GM12872 (cell line): ENCODE results near the gene MRPS16.

Source experiments
- CTCF ChIP-seq: IDR thresholded peaks from 3 replicates; pipeline ENCODE4 v1.5.1; 2011; ENCODE audit warnings: low read depth, mild to moderate bottlenecking, low read length, moderate library complexity; ENCODE audit not compliant: insufficient read depth

Gene MRPS16

GRCh38 chr10:73263693-73264347 is 11.4 kb upstream of the MRPS16 start:
- TF ChIP-seq CTCF, result peak; percentile 47; the same call in 2 of the 3 replicates

GRCh38 chr10:73262880-73263555 is 10.6 kb upstream of the MRPS16 start:
- no peak for TF ChIP-seq CTCF

- TF ChIP-seq CTCF, result no peak
These were observed 9.8 kb upstream of the MRPS16 start for GRCh38 chr10:73262105-73262730.

GRCh38 chr10:73261362-73261995 is 9.0 kb upstream of the MRPS16 start:
- no peak for TF ChIP-seq CTCF

- peak; percentile 41; the same call in 2 of the 3 replicates for TF ChIP-seq CTCF
These were observed 746 bp upstream of the MRPS16 start for GRCh38 chr10:73253225-73253555.

GRCh38 chr10:73251683-73252444 is 580 bp downstream of the MRPS16 start:
- no peak for TF ChIP-seq CTCF
